Measurements from ENCODE around the gene ALPI.

- TF ChIP-seq CTCF (conservative IDR thresholded peaks at IDR 0.05 in 1 of 2, IDR thresholded peaks at IDR 0.05 in 1 of 2; ENCODE audit: low read depth in 1 of 2, low read length in 2 of 2) = no peak
- no peak for TF ChIP-seq EZH2 (IDR thresholded peaks at IDR 0.05; ENCODE audit: low read length, missing control alignments)
Observed at GRCh38 chr2:232478571-232479340, 22.8 kb downstream of the ALPI start.

All from fibroblast of lung (primary cell).